ENCODE results near the gene C7orf25.
"Not testable (repeated sequence)": the region's sequence is repeated elsewhere in the genome, so short reads cannot be mapped to it uniquely, and the experiment has no call there.

The C7orf25 gene

DNA sequence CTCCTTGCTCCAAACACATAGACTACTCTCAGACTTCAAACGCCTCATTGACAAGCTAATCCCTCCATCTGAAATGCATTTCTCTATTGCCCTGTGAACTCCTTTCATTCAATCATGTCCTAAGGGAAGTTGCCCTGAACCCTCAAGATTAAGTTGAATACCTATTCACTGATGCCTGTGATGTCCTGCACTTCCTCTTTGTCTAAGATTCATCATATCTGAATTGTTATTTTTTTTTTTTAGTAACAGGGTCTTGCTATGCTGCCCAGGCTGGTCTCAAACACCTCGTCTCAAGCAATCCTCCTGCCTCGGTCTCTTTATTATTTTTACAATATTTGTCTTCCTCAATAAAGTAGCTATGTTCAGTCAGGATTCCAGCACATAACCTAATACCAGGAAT lies 16.9 kb upstream of the C7orf25 start:
- no peak for DNase-seq

DNA sequence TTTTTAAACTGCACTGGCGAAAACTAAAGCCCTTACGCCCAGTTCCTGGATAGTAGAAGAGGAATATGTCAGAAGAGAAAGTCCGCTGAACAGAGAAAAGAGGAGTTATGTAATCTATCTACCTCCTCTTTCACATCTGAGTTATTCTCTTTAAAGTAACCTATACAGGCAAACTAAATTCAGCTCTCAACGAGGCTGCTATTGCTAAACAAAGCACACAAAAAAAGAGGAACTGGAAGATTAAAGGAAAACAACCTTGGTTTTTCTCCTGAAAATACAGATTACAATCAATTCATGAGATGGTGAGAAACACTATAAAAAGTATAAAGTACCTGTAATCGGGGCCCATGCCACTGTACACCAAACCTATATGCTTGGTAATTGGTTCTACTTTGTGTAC lies 14.3 kb upstream of the C7orf25 start:
- no peak for DNase-seq

DNA sequence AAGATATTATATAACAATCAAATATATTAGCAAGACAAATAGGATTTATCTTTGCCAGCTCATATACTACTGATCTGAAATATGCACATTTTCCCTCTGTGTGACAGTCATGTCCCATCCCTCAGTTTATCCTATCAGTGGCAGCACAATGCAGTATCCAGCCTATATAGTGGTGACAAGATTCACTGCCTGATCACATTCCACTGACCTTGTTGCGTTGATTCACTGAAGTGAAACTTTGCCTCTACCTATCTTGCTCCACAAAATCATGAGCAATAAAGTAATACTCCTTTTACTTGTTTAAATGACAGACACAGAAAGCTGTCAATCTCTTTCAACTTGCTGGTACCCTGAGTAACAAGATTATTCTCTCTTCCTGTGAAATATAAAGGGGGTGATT lies 13.8 kb upstream of the C7orf25 start:
- no peak for DNase-seq

DNA sequence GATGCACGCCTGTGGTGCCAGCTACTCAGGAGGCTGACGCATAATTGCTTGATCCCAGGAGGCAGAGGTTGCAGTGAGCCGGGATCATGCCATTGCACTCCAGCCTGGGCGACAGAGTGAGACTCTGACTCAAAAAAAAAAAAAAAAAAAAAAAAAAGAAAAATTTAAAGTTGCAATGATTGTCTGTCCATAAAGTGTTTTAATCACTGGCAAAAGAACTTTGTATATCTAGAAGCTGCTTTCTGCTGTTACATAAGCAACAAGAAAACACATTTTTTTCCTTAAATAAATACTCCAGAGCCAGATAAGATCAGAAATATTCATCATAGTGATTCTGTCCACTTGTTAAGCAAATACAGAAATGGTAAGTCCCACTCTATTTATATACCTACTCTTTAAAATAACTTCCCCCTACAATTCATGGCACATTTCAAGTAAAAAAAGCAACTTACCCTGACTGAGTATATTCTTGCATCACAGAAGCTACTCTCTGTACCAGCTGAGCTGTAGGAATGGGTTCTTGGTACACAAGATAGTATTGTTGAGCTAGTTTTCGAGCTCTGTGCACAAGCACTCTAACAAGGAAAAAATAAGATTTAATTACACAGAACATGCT lies 12.5 kb upstream of the C7orf25 start:
- no peak for DNase-seq

DNA sequence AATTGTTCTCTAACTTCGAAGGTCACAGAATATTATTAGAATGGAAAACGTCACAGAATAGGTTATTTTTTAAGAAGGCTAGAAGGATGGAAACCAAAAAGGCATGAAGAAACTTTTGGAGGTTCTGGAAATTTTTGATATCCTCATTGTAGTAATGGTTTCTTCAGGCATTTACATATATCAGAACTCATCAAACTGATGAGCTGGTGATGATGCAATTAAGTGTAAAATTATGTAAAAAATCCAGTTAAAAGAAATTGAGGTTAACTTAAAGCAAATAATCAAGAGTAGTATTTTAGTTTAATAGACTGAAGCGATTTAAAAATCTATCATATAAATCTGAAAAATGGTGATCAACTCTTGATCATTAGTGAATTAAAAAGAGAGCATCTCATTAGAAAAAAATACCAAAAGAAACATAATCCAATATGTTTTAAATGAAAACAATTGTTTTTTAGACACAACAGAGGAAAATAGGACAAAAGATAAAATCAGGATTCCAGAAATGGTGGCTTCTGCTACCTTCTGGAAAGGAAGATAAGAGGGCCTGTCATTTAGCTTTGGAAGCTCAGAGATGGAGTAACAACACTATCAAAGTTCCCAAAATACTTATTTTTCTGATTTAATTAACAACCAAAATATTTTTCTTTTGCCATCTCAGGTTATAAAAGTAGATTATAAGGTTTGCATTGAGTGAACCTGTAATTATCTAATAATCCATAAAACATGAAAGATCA lies 10.3 kb upstream of the C7orf25 start:
- DNase-seq: no peak

DNA sequence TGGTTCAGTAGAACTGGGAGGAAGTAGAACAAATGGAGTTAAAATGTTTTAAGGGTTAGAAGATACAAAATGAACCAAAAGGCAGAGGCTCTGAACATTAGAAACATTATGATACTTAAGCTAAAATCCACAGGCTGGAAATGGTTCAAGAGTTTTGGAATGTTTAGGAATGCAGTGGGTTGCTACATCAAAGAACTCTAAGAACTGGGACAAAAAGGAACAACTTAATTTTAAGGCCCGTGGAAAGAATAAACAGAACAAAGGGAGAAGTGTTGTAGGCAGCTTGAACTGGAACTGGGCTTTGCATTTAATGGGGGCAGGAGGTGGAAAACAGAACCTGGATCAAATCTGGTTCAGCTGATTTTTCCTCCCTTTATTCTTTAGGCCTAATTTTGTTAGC lies 3.5 kb upstream of the C7orf25 start:
- no peak for DNase-seq

DNA sequence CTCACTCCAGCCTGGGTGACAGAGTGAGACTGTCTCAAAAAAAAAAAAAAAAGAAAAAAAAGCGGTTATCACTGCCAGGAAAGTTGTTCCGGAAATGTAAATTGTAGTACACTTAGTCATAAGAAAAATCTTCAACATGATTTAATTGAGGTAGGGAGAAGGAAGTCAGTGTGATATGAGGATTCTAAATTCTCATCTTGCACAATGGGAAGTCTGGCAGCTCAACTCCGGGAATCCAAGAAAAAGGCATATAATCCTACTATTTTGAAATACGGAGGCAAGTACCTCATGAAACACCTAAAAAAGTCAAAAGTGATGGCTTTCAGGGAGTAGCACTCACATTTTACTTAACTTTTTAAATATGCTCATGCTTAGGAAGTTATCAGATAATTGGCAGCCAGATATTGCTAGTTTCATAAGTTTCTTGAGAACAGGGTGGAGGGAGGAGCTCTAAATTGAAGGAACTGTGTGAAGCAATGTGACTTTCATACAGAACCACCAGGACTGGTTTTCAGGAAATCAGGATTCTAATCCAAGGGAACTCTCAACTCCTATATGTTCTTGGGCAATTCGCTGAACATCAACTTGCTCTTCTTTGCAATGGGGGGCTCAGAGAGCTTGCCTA lies 2.7 kb upstream of the C7orf25 start:
- DNase-seq: no peak

DNA sequence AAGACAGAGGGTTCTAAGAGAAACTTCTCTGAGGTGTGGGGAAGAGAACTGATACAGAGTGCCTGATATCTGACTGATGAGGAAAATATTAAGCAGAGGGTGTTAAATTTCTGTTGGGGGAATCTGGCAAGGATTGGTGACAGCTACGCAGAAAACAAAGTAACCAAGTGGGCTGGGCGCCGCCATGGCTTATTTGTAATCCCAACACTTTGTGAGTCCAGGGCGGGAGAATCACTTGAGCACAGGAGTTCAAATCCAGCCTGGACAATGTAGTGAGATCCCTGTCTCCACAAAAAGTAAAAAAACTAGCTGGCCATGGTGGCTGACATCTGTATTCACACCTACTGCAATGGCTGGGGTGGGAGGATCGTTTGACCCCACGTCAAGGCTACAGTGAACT lies 2.1 kb upstream of the C7orf25 start:
- no peak for DNase-seq

DNA sequence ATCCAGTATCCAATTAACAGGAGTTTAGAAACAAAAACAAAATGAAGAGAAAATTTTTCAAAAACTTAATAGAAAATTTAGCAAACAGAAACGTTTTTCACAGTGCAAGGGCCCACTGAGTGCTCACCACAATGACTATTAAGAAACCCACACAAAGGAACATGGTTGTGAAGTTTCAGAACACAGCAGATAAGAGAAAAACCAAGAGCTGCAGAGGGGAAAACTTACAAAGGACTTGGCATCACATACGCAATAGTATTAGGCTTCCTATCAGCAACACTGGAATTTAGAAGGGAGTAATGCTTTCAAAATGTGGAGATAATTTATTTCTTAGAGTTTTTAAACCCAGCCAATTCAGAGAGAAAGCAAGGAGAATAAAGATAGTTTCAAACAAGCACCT lies 1.7 kb upstream of the C7orf25 start:
- DNase-seq: no peak

DNA sequence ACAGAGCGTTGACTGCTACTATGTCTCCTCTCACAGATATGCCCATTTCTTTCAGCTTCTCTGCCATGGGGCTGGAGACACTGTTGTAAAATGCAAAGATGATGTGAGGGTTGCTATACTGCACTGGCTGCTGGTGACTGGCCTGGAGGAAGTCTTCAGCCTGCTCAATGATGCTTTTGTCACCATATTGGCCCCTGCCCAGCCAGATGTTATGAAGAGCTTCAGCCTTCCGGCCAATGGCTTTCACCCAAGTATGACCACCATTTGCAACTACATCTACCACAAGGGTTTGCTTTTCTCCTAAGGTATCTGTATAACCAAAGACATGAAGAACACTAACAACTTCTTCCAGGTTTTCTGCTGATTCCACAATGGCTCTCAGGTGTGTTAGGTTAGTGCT lies 1.6 kb downstream of the C7orf25 start:
- no peak for DNase-seq

DNA sequence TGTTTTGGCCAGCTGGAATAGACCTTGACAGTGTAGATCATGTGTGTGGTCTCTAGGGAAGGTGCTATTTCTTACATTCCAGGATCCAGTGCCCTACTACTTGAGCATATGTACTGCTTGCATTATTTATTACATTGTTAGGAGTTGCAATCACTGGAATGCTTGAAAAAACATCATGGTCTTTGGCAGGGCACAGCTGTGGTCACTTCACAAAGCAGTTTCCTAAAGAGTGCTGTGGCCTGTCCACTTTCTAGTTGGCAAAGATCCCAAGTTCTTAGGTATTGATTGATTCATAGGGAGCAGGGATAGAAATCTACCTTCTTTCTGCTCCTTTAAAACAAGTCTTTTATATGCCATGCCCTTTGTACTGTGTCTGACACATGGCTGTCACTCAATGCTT lies 4.6 kb downstream of the C7orf25 start:
- DNase-seq: no peak

DNA sequence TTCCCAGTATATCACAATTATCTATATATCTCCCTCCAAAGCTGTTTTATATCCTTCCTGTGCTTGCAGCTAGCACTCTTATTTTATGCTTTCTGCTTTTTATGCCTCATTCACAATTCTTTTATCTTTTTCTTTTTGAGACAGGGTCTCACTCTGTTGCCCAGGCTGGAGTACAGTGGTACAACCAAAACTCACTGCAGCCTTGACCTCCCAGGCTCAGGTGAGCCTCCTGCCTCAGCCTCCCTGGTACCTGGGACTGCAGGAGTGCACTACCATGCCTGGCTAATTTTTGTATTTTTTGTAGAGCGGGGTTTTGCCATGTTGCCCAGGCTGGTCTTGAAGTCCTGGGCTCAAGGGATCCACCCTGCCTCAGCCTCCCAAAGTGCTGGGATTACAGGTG lies 5.7 kb downstream of the C7orf25 start:
- DNase-seq: no peak

DNA sequence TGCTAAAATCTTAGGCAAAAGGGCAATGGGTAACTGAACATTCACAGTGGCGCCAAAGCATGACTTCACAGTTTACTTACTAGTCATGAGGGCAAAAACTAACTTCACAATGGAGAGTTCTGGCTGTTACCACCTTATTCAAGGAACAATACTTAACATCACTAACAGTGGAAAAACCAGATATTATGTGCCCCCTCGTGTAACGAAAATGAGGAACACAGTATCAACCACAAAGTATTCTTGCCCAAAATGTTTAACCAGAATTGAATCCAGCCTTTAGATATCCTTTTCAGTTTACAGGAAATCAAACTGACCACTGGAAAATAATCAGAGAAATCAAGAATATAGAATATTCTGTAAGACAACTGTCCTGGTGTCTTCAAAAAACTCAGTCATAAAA lies 9.5 kb downstream of the C7orf25 start:
- no peak for DNase-seq

DNA sequence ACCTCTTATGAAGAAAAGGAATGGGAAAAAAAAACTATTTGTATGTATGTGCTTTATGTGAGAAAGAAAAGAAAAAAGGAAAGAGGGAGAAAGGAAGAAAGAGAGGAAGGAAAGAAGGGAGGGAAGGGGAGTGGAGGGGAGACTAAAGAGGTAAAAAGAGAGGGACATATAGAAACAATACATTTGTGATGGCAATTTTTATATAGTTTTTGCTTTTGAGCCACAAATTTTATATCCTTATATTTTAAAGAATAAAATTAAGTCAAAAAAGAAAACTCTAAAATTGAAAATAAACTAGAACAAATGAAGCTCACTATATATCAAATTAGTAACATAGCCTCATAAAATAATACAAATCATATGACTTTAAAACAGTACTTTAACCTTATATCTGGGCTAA lies 11.0 kb downstream of the C7orf25 start:
- DNase-seq: no peak

DNA sequence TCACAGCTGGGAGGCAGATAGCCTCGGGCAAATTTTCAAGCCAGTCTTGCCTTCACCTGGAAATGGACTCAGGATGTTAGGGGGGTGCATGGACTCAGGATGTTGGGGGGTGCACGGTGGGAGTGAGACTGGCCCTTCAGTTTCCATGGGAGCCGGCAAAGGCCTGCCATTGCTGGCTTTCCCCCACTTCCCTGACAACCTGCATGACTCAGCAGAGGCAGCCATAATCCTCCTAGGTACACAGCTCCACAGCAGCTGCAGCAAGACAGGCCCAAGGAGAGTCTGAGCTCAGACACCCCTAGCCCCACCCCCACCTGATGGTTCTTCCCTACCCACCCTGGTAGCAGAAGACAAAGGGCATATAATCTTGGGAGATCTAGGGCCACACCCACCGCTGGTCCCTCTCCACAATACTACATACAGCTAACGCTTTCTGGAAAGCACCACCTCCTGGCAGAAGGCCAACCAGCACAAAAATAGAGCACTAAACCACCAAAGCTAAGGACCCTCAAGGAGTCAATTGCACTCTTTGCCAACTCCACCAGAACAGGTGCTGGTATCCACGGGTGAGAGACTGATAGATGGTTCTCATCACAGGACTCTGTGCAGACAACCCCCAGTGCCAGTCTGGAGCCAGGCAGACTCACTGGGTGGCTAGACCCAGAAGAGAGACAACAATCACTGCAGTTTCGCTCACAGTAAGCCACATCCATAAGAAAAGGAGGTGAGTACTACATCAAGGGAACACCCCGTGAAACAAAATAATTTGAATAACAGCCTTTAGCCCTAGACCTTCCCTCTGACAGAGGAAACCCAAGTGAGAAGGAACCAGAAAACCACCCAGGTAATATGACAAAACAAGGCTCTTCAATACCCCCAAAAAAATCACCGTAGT lies 18.3 kb downstream of the C7orf25 start:
- no peak for DNase-seq

DNA sequence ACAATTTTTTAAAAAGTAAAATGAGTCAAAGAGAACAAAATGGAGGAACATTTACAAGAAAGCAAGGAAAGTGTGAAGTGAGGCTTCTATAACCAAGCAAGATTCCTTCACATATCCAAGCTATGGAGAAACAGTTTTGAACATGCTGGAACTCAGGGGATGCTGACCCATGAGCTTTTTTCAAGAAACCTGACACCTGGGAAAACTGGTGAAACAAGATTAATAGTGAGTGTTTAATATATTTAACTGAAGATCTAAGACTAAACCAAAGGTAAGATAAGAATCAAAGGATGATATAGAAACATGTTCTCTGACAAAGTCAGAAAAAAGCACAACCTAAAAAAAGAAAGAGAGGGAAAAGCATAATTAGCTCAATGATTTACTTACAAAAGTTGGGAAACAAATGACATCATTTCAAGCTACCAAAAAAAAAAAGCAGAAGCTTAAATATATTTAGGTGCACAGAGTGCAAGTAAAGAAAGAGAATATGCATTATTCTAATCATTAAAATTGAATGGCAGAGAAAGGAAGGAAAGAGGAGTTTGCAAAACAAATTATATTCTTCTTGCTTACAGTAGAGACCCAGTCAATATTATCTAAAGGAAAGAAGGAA lies 24.9 kb downstream of the C7orf25 start:
- no peak for DNase-seq

DNA sequence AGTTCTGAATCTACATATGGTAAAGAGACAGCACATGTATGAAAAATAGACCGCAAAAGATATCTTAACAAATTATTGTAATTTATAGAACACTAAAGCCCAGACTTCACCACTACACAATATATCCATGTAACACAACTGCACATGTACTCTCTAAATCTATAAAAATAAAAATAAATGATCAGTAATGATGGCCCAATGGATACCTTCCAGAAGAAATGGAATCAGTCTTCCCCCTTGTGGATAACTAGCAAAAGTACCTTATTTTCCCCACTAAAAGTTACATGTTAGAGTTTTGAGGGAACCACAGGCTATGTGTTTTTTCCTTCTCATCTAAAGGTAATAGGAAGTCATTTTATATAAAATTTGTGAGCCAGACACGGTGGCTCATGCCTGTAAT lies 25.7 kb downstream of the C7orf25 start:
- DNase-seq: no peak

DNA sequence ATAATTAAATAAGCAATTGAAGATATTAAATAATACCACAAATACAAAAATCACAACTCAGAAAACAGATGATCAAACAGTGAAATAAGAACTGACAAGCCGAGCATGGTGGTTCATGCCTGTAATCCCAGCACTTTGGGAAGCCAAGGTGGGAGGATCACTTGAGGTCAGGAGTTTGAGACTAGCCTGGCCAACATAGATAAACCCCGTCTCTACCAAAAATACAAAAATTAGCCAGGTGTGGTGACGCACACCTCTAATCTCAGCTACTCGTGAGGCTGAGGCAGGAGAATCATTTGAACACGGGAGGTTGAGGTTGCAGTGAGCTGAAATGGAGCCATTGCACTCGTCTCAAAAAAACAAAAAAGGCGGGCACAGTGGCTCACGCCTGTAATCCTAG lies 26.7 kb downstream of the C7orf25 start:
- DNase-seq: not testable (repeated sequence)

DNA sequence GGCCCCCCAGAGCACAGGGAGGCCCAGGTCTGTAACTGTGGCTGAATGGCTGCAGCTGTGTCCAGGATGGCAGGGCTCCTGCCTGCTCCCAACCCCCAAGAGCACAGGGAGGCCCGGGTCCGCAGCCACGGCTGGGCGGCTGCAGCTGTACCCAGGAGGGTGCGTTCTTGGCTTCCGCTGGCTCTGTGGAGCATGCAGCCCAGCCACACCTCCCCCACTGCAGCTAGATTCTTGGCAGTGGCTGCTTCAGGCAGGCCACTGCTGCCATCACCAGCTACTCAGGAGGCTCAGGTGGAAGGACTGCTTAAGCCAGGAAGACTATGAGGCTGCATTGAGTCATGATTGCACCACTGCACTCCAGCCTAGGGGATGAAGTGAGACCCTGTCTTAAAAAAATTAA lies 27.9 kb downstream of the C7orf25 start:
- DNase-seq: no peak

DNA sequence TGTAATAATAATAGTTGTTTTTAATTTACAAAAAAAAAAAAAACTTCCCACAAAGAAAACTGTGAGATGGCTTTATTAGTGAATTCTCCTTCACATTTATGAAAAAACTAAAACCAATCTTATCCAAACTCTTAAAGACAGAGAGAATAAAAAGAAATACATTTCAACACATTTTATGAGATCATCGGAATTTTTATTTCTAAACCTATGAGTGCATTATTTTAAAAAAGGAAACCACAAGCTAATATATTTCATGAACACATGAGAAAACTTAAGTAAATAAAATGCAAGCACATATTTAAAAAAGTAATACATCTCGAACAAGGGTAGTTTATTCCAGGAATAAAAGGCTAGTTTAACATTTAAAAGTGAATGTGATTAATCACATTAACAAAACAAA lies 31.5 kb downstream of the C7orf25 start:
- no peak for DNase-seq

DNA sequence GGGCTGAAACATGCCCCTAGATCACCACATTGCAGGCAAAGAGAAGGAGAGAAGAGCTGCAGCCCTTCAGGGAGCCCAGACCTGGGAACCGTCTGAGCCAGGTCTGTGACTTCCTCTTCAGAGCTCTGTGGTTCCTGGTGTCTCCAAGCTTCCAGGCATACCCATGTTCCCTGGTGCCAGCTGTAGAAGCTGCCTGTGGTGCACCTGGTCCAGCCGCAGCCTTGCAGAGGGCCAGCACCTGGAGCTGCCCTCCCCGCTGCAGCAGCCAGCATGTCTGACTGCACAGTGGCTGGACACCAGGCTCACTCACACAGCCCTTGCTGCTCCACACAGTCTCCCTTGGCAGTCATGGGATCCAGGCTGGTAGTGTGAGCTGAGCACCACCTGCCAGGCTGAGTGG lies 33.6 kb downstream of the C7orf25 start:
- no peak for DNase-seq

DNA sequence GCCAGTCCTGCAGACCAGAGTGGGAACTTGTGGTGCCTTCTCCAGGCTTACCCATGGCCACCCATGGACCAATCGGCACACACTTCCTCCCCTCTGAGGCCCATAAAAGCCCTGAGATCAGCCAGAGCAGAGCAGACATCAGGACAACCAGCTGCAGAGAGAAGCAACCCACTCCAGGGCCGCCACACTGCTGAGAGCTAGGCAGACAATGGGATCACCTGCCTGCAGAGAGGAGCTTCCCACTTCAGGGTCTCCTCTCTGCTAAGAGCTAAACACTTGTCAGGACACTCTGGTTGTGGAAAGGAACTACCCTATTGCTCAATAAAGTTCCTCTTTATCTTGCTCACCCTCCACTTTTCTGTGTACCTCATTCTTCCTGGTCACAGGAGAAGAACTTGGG lies 34.0 kb downstream of the C7orf25 start:
- DNase-seq: no peak

Data from GOT3 (cell line).